Panc1 (cell line): Measurements from ENCODE around the gene C4orf50.

Experiments
- POLR2AphosphoS5 ChIP-seq: IDR thresholded peaks from 2 replicates; pipeline ENCODE4 v1.6.1; 2012; ENCODE audit warnings: mild to moderate bottlenecking, low read depth, low read length, moderate library complexity
- TF ChIP-seq, protein P1 (sequence below), 2 experiments: IDR thresholded peaks; 2 replicates each; pipeline ENCODE4 v1.6.1; 2011 to 2012; ENCODE audit warnings: low read depth in 2 of 2, control low read depth in 1 of 2, low read length in 1 of 2, mild to moderate bottlenecking in 1 of 2, moderate library complexity in 1 of 2; ENCODE audit not compliant: insufficient read depth in 1 of 2

DNA sequence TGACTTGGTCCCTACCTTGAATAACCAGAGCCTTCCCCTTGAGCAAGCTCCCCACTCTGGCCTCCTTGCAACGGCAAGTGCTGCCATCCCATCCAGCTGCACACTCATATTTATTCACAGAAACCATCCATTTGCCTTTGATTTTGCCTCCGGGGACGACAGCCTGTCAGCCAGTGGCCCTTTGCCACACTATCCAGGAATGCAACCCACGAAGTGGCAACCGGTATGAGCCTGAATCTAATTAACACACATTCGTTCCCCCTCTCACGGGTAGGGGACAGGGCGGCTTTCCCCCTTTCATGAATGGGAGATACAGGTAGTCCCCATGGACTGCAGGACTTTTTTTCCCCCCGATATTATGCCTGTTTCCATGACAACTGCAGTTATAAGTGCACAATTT is 140.8 kb downstream of the C4orf50 start:
- no peak for TF ChIP-seq POLR2AphosphoS5
- TF ChIP-seq, protein P1, sequence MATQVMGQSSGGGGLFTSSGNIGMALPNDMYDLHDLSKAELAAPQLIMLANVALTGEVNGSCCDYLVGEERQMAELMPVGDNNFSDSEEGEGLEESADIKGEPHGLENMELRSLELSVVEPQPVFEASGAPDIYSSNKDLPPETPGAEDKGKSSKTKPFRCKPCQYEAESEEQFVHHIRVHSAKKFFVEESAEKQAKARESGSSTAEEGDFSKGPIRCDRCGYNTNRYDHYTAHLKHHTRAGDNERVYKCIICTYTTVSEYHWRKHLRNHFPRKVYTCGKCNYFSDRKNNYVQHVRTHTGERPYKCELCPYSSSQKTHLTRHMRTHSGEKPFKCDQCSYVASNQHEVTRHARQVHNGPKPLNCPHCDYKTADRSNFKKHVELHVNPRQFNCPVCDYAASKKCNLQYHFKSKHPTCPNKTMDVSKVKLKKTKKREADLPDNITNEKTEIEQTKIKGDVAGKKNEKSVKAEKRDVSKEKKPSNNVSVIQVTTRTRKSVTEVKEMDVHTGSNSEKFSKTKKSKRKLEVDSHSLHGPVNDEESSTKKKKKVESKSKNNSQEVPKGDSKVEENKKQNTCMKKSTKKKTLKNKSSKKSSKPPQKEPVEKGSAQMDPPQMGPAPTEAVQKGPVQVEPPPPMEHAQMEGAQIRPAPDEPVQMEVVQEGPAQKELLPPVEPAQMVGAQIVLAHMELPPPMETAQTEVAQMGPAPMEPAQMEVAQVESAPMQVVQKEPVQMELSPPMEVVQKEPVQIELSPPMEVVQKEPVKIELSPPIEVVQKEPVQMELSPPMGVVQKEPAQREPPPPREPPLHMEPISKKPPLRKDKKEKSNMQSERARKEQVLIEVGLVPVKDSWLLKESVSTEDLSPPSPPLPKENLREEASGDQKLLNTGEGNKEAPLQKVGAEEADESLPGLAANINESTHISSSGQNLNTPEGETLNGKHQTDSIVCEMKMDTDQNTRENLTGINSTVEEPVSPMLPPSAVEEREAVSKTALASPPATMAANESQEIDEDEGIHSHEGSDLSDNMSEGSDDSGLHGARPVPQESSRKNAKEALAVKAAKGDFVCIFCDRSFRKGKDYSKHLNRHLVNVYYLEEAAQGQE (IDR thresholded peaks at IDR 0.05; ENCODE audit: insufficient read depth in 1 of 2, low read depth in 2 of 2, low read length in 1 of 2): no peak
